PC-9 (cell line): Measurements from ENCODE around the gene OSCP1. TPM values are rescaled to one million over a fixed set of nuclear protein-coding genes. Genes with fewer than 3 reads are reported as not detected.

Source experiments
- BruUV-seq: library from RNA; stranded (reverse); fragments of 400-500 nt; replicated peaks from 2 replicates; lab custom pipeline; 2021; lab: Mats Ljungman, UMichigan
- CTCF ChIA-PET: fragments of 300-600 bp; sonication (Branson Sonifier 250); formaldehyde crosslinking; loops from one replicate; lab custom pipeline; 2022; ENCODE audit warnings: antibody characterized with exemption; lab: Charles Lee
- POLR2A ChIA-PET: fragments of 300-600 bp; sonication (Branson Sonifier 250); formaldehyde crosslinking; loops from one replicate; lab custom pipeline; 2022; ENCODE audit warnings: antibody characterized with exemption; ENCODE audit not compliant: unreplicated experiment; lab: Charles Lee
- DNase-seq, 2 experiments: peaks; one replicate each; pipeline versions ENCODE4 v3.0.0 to v3.0.0-alpha.2; 2015 to 2022; ENCODE audit warnings: mixed read lengths in 1 of 2
- H2AFZ ChIP-seq: fragments of 200-600 bp; sonication (generic); 2 replicates; pipeline ENCODE4 v1.8.1; 2017; ENCODE audit warnings: antibody characterized with exemption
- H3F3A ChIP-seq: fragments of 200-600 bp; sonication (generic); 2 replicates; pipeline ENCODE4 v1.8.1; 2017; ENCODE audit warnings: antibody characterized with exemption, mild to moderate bottlenecking, low read depth; ENCODE audit not compliant: insufficient read depth
- H3K27ac ChIP-seq: fragments of 200-600 bp; sonication (generic); 2 replicates; pipeline ENCODE4 v1.6.1; 2016; ENCODE audit warnings: mixed run types
- H3K27me3 ChIP-seq: fragments of 200-600 bp; sonication (generic); 2 replicates; pipeline ENCODE4 v1.6.1; 2016; ENCODE audit warnings: low read depth, mixed run types; ENCODE audit not compliant: insufficient read depth
- H3K36me3 ChIP-seq: fragments of 200-600 bp; sonication (generic); 2 replicates; pipeline ENCODE4 v1.6.1; 2016; ENCODE audit warnings: low read depth, mixed run types
- H3K4me1 ChIP-seq: fragments of 200-600 bp; sonication (generic); replicated peaks from 2 replicates; pipeline ENCODE4 v1.6.1; 2016; ENCODE audit warnings: mixed run types; ENCODE audit not compliant: insufficient read depth
- H3K4me2 ChIP-seq: fragments of 200-600 bp; sonication (generic); 2 replicates; pipeline ENCODE4 v1.6.1; 2017; ENCODE audit warnings: mixed run types
- H3K4me3 ChIP-seq: fragments of 200-600 bp; sonication (generic); 2 replicates; pipeline ENCODE4 v1.6.1; 2016; ENCODE audit warnings: mixed run types
- H3K79me2 ChIP-seq: fragments of 200-600 bp; sonication (generic); 2 replicates; pipeline ENCODE4 v1.6.1; 2017; ENCODE audit warnings: low read depth, mixed run types
- H3K9me2 ChIP-seq: fragments of 200-600 bp; sonication (generic); 2 replicates; pipeline ENCODE4 v1.8.1; 2017; ENCODE audit warnings: mild to moderate bottlenecking; ENCODE audit not compliant: insufficient read depth
- H3K9me3 ChIP-seq: fragments of 200-600 bp; sonication (generic); 2 replicates; pipeline ENCODE4 v1.8.1; 2016; ENCODE audit warnings: low read depth; ENCODE audit not compliant: insufficient read depth
- H4K20me1 ChIP-seq: fragments of 200-600 bp; sonication (generic); 2 replicates; pipeline ENCODE4 v1.8.1; 2017; ENCODE audit not compliant: insufficient read depth
- CTCF ChIP-seq: fragments of 200-600 bp; sonication (generic); conservative IDR thresholded peaks from 2 replicates; pipeline ENCODE4 v1.6.1; 2017; ENCODE audit warnings: mixed run types, antibody characterized with exemption, mild to moderate bottlenecking, moderate library complexity
- EZH2 ChIP-seq: fragments of 200-600 bp; sonication (generic); IDR thresholded peaks from 2 replicates; pipeline ENCODE4 v1.8.0; 2017; ENCODE audit warnings: antibody characterized with exemption, low read depth
- intact Hi-C: fragments of 100-400 bp; cut with micrococcal nuclease; formaldehyde crosslinking; loops from one replicate; pipeline ENCODE4 v1.10.0; 2022; ENCODE audit not compliant: unreplicated experiment
- total RNA-seq: library from RNA; stranded (reverse); gene quantifications from 2 replicates; pipeline ENCODE4 v1.2.3, GENCODE V29; 2021

Gene OSCP1
- total RNA-seq, 1 experiment from 2014 or later = 25.7 TPM

- Histone ChIP-seq H3K4me1 (peaks cover 20% of the 10 kb centered on the region), H3K4me3 (no peak overlapping the region), H4K20me1 (no peaks in the 10 kb centered on the region), H3K27ac (no peak overlapping the region), H3K36me3 (peaks cover 11% of the 10 kb centered on the region; the same call in 1 of the 2 replicates), H3F3A (peaks cover 30% of the 10 kb centered on the region), H3K79me2 (peaks cover 1% of the 10 kb centered on the region; the same call in 1 of the 2 replicates), H3K4me2 (no peak overlapping the region), H3K27me3 (no peaks in the 10 kb centered on the region), H2AFZ (no peak overlapping the region), H3K9me2 (no peaks in the 10 kb centered on the region), H3K9me3 (no peaks in the 10 kb centered on the region)
- intact Hi-C loops = no loop called here
- TF ChIP-seq CTCF (no peak), EZH2 (no peak)
- no peak for DNase-seq
- ChIA-PET CTCF (no interaction called here), POLR2A (no interaction called here)
- BruUV-seq = no TSS peak
Observed at GRCh38 chr1:36390411-36390810, 59.8 kb downstream of the OSCP1 start.

- BruUV-seq = no TSS peak
- no peaks in the 10 kb centered on the region for H3K9me2 ChIP-seq
- ChIA-PET CTCF (no interaction called here), POLR2A (no interaction called here)
- H3K27ac ChIP-seq = no peak overlapping the region
- DNase-seq = no peak
- peaks cover 11% of the 10 kb centered on the region; the same call in 1 of the 2 replicates for H3K36me3 ChIP-seq
- no peaks in the 10 kb centered on the region for H3K9me3 ChIP-seq
- peaks cover 34% of the 10 kb centered on the region for H3F3A ChIP-seq
- H3K79me2 ChIP-seq = peaks cover 5% of the 10 kb centered on the region
- H3K4me1 ChIP-seq = peaks cover 20% of the 10 kb centered on the region
- no peak overlapping the region for H3K4me3 ChIP-seq
- H3K4me2 ChIP-seq = no peak overlapping the region
- H4K20me1 ChIP-seq = no peaks in the 10 kb centered on the region
- no peak for TF ChIP-seq CTCF
- no peak for TF ChIP-seq EZH2
- no peaks in the 10 kb centered on the region for H3K27me3 ChIP-seq
- H2AFZ ChIP-seq = no peak overlapping the region
- intact Hi-C loops = loop anchor here (5.0 to 10.0 kb wide), 2 partner anchors 85 to 1087 kb away; partner anchors contain the start of gene SH3D21
Observed at GRCh38 chr1:36389999-36390398, 60.3 kb downstream of the OSCP1 start.

GRCh38 chr1:36389261-36389660 is 61.0 kb downstream of the OSCP1 start:
- peaks cover 11% of the 10 kb centered on the region; the same call in 1 of the 2 replicates for H3K36me3 ChIP-seq
- ChIA-PET POLR2A (interaction anchor here (0.5 to 1.0 kb wide), 4 partner anchors 14 to 1607 kb away, joined by 3 to 29 read pairs (median 5); no protein-coding TSS in a partner anchor), CTCF (no interaction called here)
- no peak overlapping the region for H3K4me2 ChIP-seq
- H2AFZ ChIP-seq = no peak overlapping the region
- no peaks in the 10 kb centered on the region for H3K9me3 ChIP-seq
- intact Hi-C loops = loop anchor here (5.0 to 10.0 kb wide), 2 partner anchors 84 to 1088 kb away; partner anchors contain the start of gene SH3D21
- H3K27ac ChIP-seq = no peak overlapping the region
- H3K4me1 ChIP-seq = peaks cover 24% of the 10 kb centered on the region
- peaks cover 42% of the 10 kb centered on the region for H3F3A ChIP-seq
- no peak overlapping the region for H3K4me3 ChIP-seq
- DNase-seq = no peak
- peaks cover 12% of the 10 kb centered on the region for H3K79me2 ChIP-seq
- peaks cover 5% of the 10 kb centered on the region for H4K20me1 ChIP-seq
- H3K9me2 ChIP-seq = no peaks in the 10 kb centered on the region
- BruUV-seq = no TSS peak
- TF ChIP-seq CTCF (no peak), EZH2 (no peak)
- H3K27me3 ChIP-seq = no peaks in the 10 kb centered on the region
